SKM-1 treated with dmso at 0.1 percent for 144 hours (cell line): Measurements from ENCODE around the gene PDGFRA.

Source experiments
- DNase-seq: peaks from one replicate; lab custom pipeline; 2025; ENCODE audit not compliant: unreplicated experiment; lab: John Stamatoyannopoulos, UW

Gene PDGFRA

GRCh38 chr4:54254915-54255246, 25.8 kb downstream of the PDGFRA start:
- no peak for DNase-seq

- DNase-seq = no peak
These were observed 26.8 kb downstream of the PDGFRA start for GRCh38 chr4:54255881-54256280.

DNA sequence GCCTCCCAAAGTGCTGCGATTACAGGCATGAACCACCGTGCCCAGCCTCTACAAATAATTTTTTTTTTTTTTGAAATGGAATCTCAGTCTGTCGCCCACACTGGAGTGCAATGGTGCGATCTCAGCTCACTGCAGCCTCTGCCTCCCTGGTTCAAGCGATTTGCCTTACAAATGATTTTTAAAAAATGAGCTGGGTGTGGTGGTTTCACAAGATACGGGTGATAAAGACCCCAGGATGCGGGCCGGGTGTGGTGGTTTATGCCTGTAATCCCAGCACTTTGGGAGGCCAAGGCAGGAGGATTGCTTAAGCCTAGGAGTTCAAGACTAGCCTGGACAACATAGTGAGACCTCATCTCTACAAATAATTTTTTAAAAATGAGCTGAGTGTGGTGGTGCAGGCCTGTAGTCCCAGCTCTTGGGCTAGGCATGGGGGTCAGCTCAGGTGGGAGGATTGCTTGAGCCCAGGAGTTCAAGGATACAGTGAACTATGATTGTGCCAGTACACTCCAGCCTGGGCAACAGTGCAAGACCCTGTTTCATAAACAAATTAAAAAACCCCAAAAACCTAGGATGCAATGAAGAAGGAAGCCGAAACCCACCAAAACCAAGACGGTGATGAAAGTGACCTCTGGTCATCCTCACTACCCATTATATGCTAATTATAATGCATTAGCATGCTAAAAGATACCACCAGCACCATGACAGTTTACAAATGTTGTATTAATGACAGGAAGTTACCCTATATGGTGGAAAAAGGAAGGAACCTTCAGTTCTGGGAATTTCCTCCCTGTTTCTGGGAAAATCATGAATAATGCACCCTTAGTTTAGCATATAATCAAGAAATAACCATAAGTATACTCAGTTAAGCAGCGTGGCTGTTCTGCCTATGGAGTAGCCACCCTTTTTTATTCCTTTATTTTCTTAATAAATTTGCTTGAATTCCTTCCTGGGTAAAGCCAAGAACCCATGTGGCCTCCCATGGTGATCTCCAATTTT, 27.7 kb downstream of the PDGFRA start:
- no peak for DNase-seq

DNA sequence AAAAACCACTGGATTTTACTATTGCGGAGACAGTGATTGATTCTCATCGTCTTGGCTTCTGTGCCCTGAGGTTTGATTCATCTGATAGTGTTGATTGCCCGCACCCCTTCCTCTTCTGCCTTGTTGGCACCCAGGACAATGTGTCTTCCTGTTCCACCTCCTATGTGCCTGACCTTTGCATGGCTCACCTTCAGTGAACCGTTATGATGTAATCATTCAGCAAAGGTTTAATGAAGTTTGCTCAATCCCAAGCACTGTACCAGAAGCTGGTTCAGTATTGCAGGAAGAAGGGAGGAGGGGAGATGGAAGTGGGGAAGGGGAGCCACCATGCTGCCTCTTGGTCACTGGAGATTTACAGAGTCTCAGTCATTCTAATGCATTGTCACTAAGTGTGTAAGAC, 36.3 kb downstream of the PDGFRA start:
- no peak for DNase-seq

GRCh38 chr4:54268151-54268550, 39.1 kb downstream of the PDGFRA start:
- DNase-seq = no peak

DNA sequence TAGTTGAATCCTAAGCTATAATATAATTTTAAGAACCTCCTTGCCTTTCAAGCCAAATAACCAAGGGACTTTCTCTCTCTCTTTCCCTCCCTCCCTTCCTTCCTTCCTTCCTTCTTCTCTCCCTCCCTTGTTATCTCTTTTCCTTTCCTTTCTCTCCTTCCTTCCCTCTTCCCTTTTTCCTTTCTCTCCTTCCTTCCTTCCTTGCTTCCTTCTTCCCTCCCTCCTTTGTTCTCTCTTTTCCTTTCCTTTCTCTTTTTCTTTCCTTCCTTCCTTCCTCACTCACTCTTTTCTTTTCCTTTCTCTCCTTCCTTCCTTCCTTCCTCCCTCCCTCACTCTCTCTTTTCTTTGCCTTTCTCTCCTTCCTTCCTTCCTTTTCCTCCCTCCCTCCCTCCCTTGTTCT, 42.4 kb downstream of the PDGFRA start:
- DNase-seq = no peak

DNA sequence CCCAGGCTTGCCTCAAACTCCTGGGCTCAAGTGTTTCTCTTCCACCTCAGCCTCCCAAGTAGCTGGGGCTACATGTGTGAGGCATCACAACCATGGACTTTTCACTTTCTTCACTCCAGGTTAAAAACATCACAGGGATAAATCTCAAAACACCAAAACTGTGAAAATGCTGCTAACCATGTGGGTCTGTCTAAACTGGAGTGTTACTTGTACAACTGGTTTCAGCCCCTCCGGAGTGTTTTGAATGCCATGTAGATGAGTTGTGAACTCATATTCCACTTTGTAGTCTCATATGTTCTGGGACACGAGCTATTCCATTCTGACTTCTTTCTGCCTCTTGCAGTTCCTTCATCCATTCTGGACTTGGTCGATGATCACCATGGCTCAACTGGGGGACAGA, 43.0 kb downstream of the PDGFRA start:
- DNase-seq = no peak

DNA sequence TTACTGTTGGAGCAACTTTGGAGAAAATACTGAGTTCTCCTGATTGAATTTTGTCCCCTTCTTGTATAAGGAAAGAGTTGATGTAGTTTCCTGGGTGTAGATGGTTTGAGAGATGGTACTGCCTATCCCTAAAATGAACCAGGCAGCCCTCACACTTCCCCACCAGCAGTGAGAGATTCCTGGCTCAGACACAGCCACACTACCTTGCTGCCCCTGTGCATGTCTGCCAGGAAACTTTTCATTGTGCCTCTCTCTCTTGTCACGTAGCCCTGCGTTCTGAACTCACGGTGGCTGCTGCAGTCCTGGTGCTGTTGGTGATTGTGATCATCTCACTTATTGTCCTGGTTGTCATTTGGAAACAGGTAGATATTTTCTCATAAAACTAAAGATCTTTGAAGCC, 45.2 kb downstream of the PDGFRA start:
- no peak for DNase-seq

GRCh38 chr4:54274795-54275665, 45.9 kb downstream of the PDGFRA start:
- no peak for DNase-seq

DNA sequence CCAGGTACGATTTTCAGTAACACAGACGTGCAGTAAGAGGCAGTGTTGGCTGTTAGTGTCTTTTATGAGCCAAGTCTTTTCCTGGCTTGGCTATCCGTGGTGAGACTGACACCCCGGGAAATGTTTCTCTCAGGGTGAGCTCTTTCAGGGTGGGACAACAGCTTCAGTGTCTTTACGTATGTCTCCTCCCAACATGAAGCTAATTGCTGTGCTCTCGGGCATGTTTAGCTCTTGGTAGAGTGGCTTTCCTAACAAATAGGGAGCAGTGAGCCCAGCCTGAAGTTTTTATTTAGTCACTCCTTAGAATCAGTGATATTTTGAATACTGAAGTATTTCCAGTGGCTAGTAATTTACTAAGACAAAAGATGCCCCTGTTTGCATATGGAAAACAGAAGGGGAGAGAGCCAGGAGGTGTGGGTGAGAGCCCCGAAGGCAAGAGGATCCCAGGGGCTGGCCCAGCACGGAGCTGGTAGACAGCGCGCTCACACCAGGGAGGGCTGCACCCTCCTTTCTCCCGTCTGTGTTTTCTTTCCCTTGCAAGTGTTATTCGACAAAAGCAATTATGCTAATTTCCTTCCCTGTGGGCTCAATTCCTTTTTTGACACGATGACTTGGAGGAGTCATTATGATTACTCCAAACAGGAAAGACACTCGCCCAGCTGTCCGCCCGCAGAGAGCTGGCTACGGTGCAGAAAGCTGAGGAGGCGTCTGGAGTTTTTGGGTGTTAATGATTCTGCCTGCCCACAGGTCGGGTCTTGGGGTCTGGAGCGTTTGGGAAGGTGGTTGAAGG, 47.7 kb downstream of the PDGFRA start:
- no peak for DNase-seq

DNA sequence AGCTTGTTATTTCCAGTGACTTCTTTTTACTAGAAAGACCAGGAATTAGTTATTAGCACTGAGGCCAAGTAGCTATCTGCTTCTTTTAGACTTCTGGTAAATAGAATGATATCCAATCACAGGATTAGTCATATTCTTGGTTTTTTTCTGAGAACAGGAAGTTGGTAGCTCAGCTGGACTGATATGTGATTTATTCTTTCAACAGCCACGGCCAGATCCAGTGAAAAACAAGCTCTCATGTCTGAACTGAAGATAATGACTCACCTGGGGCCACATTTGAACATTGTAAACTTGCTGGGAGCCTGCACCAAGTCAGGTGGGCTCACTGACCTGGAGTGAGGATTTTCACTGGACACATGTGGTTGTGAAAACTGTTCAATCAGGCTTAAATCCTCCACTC, 48.6 kb downstream of the PDGFRA start:
- DNase-seq = no peak

- DNase-seq = no peak
These were observed 49.1 kb downstream of the PDGFRA start for GRCh38 chr4:54278216-54278615.

DNA sequence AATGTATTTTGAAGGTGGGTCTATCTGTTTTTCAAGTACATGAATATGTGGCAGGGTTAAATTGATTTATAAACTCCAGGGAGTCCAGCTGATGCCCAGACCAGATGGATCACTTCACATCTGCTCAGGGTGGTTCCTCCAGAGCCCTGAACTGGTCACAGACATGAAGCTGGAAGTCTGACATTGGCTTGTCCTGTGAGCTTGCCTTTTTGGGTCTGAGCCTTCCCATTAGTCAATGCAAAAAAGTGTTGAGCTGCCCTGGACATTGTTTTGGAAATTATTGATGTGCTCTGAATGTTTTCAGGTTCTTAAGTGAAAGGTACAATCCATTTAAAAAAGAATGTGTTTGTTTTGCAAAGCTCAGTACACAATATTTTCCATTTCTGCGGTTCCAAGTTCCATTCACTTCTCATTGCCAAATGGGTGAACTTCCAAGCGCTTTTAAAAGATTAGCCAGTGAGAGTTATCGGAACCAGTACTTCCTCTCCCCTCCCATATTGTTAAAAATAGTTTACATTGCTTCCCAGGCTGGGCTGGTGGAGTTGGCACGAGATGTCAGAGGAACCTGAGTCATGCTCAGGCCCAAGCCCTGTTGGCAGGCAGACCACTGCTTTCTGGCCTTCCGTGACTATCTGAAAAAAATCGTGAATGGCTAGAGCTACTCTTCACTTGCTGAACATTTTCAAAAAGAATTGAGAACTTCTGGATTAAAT, 52.1 kb downstream of the PDGFRA start:
- DNase-seq = no peak

DNA sequence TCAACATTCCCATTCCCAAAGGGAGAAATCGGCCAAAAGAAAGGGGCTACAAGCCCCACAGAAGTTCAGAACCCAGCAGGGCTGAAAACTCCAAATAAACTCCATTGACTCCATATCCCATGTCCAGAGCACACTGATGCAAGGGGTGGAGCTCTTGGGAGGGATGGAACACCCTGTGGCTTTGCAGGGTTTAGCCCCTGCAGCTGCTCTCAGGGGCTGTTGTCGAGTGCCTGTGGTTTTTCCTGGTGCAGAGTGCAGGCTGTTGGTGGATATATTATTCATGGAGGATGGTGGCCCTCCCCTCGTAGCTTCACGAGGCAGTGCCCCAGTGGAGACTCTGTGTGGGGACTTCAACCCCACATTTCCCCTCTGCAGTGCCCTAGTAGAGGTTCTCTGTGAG, 53.7 kb downstream of the PDGFRA start:
- no peak for DNase-seq

- DNase-seq = no peak
These were observed 60.2 kb downstream of the PDGFRA start for GRCh38 chr4:54289316-54289715.

GRCh38 chr4:54290980-54291379, 61.9 kb downstream of the PDGFRA start:
- no peak for DNase-seq

GRCh38 chr4:54296548-54297203, 67.6 kb downstream of the PDGFRA start:
- no peak for DNase-seq

DNA sequence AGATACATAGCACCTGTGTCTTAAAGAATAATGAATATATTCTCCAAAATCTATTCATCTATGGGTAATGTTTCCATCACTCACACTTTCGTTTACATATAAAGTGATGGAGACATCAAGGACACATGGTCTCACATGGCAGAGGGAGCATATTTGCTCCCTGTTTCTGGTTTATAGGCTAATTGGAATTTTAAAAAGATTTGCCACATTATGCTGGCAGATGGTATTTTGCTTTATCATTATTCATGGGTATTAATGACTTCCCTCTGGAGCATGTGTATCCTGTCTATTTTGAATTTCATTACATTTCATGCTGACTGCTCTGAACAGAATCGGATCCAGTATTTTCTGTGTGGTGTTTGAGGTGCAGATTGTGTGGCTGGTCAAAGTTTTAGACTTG, 79.0 kb downstream of the PDGFRA start:
- no peak for DNase-seq

DNA sequence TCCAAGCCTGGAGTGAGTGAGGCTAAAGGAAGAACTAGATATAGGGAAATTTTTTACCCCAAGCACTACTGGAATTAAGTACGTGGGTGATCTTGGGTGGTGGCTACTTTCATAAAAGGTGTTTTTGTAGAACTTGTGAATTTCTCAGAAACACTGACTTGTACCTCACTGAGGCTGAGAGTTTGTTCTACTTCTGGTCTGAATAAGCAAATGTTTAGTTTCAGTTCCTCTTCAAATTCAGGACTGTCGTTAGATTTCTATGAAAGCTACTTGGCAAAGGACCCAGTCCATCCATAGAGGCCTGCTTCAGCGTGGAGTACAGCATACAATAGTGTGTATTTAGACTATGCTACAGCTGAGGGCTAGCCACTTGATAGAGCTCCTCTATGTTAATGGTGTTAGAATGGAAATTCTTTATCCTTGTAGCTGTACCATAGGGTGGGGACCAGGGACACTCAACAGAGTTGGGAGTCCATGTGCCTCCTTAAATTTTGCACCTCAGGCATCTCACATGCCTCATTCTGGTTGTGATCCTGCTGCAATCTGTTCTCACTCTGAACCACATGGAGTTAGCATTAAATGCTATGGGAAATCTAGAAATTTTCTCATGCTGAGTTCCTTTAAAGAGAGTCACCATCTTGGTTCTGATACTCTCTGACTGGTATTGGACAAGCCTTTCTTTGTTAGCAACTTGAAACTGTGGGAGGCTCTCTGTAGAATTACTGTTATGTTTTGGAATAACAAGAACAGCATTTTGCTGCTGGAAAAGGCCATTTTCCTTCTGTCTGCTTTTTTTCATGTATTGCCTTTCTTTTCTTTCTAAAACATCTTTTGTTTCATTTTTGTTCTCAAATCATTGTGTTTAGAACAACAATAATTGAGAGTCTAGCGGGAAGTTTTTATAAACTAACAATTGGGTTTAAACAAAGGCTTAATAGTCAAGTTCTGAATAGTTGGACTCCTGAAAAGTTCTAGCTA, 86.8 kb downstream of the PDGFRA start:
- DNase-seq = peak; percentile 21
